GM20000 (cell line): ENCODE results near the gene ANKS1B.

Experiments used
- DNase-seq: peaks from one replicate; pipeline ENCODE4 v3.0.0; 2012; ENCODE audit warnings: low spot score
- TF ChIP-seq, protein P1 (sequence below): IDR thresholded peaks from 2 replicates; pipeline ENCODE4 v1.5.1; 2012; ENCODE audit warnings: mild to moderate bottlenecking, control low read depth; ENCODE audit errors: extremely low read depth, missing control alignments

The ANKS1B gene

GRCh38 chr12:98939350-98939749 is 1045.4 kb downstream of the ANKS1B start:
- no peak for DNase-seq
- TF ChIP-seq, protein P1, sequence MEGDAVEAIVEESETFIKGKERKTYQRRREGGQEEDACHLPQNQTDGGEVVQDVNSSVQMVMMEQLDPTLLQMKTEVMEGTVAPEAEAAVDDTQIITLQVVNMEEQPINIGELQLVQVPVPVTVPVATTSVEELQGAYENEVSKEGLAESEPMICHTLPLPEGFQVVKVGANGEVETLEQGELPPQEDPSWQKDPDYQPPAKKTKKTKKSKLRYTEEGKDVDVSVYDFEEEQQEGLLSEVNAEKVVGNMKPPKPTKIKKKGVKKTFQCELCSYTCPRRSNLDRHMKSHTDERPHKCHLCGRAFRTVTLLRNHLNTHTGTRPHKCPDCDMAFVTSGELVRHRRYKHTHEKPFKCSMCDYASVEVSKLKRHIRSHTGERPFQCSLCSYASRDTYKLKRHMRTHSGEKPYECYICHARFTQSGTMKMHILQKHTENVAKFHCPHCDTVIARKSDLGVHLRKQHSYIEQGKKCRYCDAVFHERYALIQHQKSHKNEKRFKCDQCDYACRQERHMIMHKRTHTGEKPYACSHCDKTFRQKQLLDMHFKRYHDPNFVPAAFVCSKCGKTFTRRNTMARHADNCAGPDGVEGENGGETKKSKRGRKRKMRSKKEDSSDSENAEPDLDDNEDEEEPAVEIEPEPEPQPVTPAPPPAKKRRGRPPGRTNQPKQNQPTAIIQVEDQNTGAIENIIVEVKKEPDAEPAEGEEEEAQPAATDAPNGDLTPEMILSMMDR, result no peak

DNA sequence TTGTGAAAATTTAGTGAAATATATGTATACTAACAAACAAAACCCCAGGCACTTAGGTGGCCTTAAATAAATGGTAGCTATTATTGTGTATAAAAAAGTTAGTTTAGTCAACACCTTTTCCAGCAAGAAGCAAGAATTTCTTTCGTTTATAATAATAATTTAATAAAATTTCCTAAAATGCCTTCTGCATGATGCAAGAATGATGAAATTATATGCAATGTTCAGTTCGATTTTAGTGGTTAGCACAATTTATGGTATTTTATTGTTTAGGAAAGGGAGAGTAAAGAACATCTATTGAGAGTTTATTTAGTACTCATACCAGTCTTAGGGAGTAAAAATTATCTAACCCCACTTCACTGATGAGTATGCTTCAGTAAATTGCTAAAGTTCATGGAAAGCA is 1048.9 kb downstream of the ANKS1B start:
- TF ChIP-seq, protein P1, result no peak

GRCh38 chr12:98922871-98923270 is 1061.9 kb downstream of the ANKS1B start:
- TF ChIP-seq, protein P1, result no peak
- DNase-seq, result no peak

More for the DNA sequence above, 1048.9 kb downstream of the ANKS1B start:
- no peak for DNase-seq

DNA sequence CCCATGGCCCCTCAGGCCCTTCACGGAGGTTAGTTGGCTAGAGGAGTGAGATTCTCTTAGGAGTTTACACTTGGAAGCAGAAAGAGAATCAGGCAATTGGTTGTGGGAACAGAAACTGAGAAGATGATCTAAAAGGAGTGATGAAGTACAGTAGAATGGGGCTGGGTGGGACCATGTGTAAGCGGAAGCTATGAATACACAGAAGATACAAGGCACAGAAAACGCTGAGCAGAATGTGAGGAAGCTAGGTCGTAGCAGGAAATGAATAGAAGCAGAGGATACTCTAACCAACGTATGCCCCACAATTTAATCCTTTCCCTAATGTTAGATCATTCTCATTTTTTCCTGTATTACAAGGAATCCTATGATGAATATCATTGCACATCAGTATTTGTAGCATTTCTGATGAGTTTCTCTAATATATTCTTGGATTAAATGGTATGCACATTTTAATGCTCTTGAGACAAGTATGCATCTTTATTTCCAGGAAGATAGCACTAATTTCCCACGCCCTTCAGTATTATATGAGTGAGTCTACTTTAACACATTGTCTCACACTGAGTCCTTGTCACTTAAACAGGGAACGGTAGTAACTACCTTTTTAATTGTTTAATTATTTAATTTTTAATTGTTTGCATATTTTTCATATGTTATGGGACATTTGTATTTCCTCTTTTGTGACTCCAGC is 1066.4 kb downstream of the ANKS1B start:
- no peak for DNase-seq
- TF ChIP-seq, protein P1, result no peak

DNA sequence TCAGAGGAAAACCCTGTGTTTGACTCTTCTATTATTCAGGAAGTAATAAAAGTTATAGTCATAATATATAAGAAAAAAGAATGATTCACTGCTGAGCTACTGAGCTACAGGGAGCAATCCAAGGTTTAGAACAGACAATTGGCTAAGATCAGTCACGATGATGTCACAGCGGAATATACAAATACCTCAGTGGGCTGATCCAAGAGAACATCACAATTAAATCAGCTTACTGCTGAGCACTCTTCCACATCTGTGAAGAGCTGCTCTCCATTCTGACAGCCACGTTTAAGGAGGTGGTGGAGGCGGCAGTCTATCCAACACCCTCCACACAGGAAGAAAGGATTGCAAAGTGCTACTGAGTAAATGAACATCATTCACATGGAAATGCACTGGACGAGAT is 1068.6 kb downstream of the ANKS1B start:
- TF ChIP-seq, protein P1, result no peak
- no peak for DNase-seq

- no peak for DNase-seq
- TF ChIP-seq, protein P1, result no peak
Measured at GRCh38 chr12:98912401-98912974, 1072.2 kb downstream of the ANKS1B start.

DNA sequence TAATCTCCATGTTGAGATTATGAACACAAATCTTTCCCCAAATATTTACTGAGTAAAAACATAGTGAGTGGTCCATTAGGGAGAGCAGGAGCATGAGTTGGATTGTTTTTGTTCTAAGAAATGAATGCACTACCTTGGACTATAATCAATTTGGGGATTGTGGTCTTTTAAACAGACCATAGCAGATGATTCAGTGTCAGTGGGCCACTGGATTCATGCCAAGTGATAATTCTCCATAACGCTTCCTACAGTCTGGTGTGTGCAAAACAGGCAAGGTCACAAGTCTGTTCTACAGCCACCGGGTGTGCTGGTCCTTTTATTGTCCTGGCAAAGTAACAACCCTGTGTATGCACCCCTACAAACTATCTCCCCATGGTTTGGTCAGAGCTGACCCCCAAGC is 1073.3 kb downstream of the ANKS1B start:
- no peak for DNase-seq
- TF ChIP-seq, protein P1, result no peak
